Subcutaneous abdominal adipose tissue (tissue), 5 donors: ENCODE results near the gene SERTAD2.
A peak's percentile ranks its signal among the peaks of the same experiment; 100 is the strongest.

Source experiments
- H3K27ac ChIP-seq: one replicate; pipeline ENCODE4 v1.7.0; 2013; ENCODE audit warnings: low read depth, mild to moderate bottlenecking, inconsistent platforms, low read length, moderate library complexity
- H3K27me3 ChIP-seq, 5 donors: one replicate each; pipeline ENCODE4 v1.7.0; 2013; ENCODE audit warnings: low read length in 5 of 5, inconsistent platforms in 1 of 5; ENCODE audit not compliant: control insufficient read depth in 5 of 5, insufficient read depth in 4 of 5
- H3K36me3 ChIP-seq, 5 donors: one replicate each; pipeline ENCODE4 v1.7.0; 2013; ENCODE audit warnings: low read length in 5 of 5; ENCODE audit not compliant: control insufficient read depth in 5 of 5, insufficient read depth in 5 of 5
- H3K4me1 ChIP-seq, 5 donors: one replicate each; pipeline ENCODE4 v1.7.0; 2013; ENCODE audit warnings: low read length in 5 of 5, mild to moderate bottlenecking in 3 of 5, moderate library complexity in 1 of 5; ENCODE audit not compliant: control insufficient read depth in 5 of 5, insufficient read depth in 5 of 5
- H3K4me3 ChIP-seq, 5 donors: one replicate each; pipeline ENCODE4 v1.7.0; 2013; ENCODE audit warnings: low read length in 5 of 5, low read depth in 1 of 5
- H3K9ac ChIP-seq, 5 donors: one replicate each; pipeline ENCODE4 v1.7.0; 2013; ENCODE audit warnings: low read length in 5 of 5, mild to moderate bottlenecking in 4 of 5, moderate library complexity in 3 of 5
- H3K9me3 ChIP-seq, 5 donors: one replicate each; pipeline ENCODE4 v1.7.0; 2013; ENCODE audit warnings: low read length in 5 of 5; ENCODE audit not compliant: control insufficient read depth in 5 of 5
- donor health status: healthy.
- donor health status: healthy.
- donor health status: healthy.
- donor health status: healthy.
- donor health status: healthy.

Gene SERTAD2

DNA sequence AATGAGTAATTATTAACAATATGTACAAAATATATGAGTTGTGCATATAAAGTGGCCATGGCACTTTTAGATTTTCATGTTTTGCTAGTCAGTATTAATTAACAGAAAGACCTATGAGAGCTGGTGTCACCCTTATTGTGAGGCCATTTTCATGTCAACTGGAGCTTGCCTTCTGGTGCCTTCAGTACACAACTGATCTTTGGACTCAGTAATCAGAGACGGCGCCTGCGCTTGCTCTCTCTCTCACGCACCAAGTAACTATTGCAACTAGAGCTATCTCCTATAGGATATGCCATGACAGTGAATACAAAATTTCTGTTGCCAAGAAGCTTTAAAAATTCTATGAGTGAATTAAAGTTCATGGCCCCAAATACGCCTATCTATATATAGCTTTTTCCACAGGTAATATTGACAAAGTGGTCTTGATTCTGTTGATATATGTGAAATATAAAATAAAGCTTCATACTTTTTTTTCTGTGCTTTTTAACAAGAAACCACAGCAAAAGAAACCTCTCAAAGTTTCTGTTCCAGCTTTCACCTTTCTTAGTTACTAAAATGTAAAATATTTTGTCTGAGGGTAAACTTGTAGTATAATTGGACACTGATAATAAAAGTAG is 2.9 kb downstream of the SERTAD2 start:
- Histone ChIP-seq H3K9me3 (no peaks in the 10 kb centered on the region), H3K4me1 (peaks cover 6 to 66% (median 57%) of the 10 kb centered on the region in 5 donors), H3K27me3 (no peaks in the 10 kb centered on the region), H3K9ac (no peak overlapping the region), H3K4me3 (no peak overlapping the region), H3K27ac (peak overlapping the region; percentile 99), H3K36me3 (no peaks in the 10 kb centered on the region)

DNA sequence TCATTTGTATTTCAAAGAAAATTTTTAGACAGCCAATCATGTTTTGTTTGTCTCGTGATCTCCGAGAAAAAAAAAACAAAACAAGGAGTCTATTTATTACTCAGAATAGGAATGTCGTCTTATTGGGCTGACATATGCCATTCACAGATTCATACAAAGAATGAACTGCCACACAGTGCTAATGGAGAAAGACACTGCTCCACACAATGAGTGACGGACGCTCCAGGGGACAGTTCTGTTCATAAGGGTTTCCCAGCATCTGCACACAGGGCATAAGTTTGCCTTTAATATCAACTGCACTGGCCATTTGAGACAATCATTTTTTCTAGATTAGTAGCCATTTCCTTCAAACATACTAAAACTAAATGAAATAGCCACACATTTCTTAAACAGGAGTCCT is 3.4 kb downstream of the SERTAD2 start:
- Histone ChIP-seq H3K9me3 (no peaks in the 10 kb centered on the region), H3K36me3 (no peaks in the 10 kb centered on the region), H3K9ac (no peak overlapping the region), H3K27me3 (no peaks in the 10 kb centered on the region), H3K27ac (peak overlapping the region; percentile 99), H3K4me3 (no peak overlapping the region), H3K4me1 (peaks cover 6 to 67% (median 58%) of the 10 kb centered on the region in 5 donors)

DNA sequence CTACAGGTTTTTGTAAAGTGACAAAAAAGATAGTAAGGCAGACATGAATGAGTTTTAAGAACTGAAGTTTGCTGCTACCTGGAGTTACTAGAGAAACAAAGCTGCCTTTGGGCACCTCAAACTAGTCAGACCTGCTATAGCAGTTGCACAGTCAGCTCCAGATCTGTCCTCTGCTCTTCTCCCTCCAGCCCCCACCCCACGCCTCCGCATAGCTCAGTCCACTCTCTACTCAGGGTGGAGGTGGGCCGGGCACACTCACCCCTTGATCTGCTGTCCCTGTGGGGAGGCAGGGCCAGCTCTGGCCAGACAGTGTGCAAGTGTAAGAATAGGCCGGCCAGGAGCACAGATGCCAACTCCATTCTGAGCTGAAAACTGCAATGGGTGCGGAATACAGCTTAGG is 4.1 kb downstream of the SERTAD2 start:
- Histone ChIP-seq H3K27ac (no peak overlapping the region), H3K9ac (peak overlapping the region in 1 of 5 donors; percentile 19), H3K9me3 (no peaks in the 10 kb centered on the region), H3K27me3 (no peaks in the 10 kb centered on the region), H3K36me3 (no peaks in the 10 kb centered on the region), H3K4me1 (peaks cover 6 to 67% (median 56%) of the 10 kb centered on the region in 5 donors), H3K4me3 (no peak overlapping the region)

DNA sequence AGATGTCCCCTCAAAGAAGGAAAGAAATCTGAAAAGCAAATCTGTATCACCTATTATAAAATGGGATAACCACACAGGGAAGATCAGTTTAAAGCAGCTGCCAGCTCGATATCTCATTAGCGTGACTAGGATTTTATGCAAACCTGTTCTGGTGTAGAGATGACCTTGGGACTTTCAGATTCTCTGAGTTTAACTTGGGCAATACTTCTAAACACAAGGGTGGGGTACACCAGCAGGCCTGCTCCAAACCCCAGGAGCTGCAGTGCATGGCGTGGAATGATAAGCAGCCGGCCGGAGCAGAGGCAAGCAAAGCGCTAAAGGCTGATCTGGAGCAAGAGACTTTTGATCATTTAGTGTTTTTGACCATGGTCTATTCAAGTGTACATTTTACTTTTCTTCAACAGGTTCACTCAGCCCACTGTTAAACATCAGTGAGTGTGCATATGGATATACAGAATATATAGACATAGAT is 4.7 kb downstream of the SERTAD2 start:
- Histone ChIP-seq H3K9me3 (no peaks in the 10 kb centered on the region), H3K27me3 (no peaks in the 10 kb centered on the region), H3K27ac (peak overlapping the region; percentile 55), H3K4me3 (no peak overlapping the region), H3K9ac (peak overlapping the region in 1 of 5 donors; percentile 19), H3K36me3 (no peaks in the 10 kb centered on the region), H3K4me1 (peaks cover 6 to 70% (median 59%) of the 10 kb centered on the region in 5 donors)

DNA sequence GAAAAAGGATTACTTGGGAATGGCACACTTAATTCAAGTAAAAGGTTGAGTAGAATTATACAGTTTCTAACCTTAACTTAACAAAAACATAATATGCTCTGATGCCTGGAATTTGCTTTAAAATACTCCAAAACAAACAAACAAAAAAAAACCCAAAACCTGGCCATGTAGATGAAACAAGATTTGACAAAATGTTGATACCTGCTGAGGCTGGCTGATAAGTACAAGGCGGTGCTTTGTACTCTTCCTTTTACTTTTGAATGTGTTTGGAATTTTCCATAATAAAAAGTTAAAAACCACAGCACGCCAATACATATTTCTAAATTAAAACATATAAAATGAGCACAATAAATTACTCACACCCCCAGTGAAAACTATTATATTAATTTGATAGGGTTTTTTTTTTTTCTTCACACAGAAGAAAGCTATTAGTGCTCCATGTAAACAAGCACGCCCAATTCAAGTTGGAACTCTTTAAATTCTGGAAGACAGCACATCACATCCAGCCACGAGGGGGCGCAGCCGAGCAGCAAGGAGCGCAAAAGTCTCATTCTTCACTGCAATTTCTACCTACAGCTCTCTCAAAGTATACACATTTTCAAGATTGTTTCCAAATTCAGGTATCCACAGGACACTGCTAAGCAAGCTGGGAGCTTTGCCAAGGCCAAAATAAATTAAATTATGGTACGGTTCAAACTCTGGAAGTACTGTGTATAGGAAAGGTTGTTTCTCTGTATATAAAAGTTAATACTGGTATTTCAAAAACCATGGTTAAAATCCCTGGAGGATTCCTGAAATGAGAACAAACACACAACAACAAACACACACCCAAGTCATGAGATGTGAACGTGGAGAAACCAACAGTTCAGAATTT is 7.5 kb downstream of the SERTAD2 start:
- no peaks in the 10 kb centered on the region for H3K27me3 ChIP-seq
- peaks cover 0 to 3% (median 0%) of the 10 kb centered on the region in 5 donors for H3K36me3 ChIP-seq
- H3K4me1 ChIP-seq: peaks cover 2 to 68% (median 51%) of the 10 kb centered on the region in 5 donors
- H3K9me3 ChIP-seq: no peaks in the 10 kb centered on the region
- peak overlapping the region; percentile 80 for H3K27ac ChIP-seq
- H3K4me3 ChIP-seq: no peak overlapping the region
- peak overlapping the region in 2 of 5 donors; percentile 35 to 46 for H3K9ac ChIP-seq

DNA sequence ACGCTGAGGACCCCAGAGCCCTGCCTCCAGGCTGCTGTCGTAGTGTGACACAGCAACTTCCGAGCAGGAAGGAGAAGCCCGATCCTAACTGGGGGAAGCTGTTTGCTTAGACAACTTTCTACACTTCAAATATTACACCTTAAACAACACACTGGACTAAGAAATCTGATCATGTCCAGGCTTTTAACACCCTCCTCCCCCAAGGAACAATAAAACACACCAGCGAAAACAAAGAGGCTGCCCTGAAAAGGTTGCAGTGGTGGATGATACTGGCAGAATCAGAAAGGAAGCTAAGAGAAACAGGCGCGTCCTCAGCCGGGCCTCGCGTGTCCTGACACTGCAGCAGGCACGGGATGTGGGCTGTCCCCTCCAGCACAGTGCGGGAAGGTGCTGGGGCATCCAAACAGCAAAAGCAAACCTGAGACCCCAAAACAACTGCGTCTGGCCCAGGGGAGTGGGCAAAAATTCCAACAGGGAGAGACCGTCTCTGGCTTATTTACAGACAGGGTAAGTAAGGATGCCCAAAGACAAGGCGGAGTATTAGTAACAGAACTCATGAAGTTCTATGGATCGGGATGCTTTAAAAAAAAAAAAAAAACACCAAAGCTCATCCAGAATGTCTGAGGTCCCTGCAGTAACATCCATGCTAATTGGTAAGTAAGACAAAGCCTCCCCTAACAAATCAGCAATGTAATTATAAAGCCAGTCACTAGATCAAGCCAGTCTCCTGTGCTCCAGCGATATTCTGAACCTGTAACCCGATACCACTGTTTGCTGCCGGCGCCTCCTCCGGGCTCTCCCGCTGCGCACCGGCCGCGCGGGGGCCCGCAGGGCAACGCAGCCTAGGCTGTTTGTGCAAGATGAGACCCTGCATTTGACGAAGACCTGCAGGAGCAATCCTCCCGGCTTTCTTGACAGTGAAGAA is 9.0 kb downstream of the SERTAD2 start:
- H3K9me3 ChIP-seq: no peaks in the 10 kb centered on the region
- peak overlapping the region; percentile 73 to 78 (median 75) for H3K9ac ChIP-seq
- H3K27me3 ChIP-seq: no peaks in the 10 kb centered on the region
- peak overlapping the region; percentile 80 for H3K27ac ChIP-seq
- peaks cover 2 to 64% (median 50%) of the 10 kb centered on the region in 5 donors for H3K4me1 ChIP-seq
- H3K36me3 ChIP-seq: peaks cover 0 to 3% (median 0%) of the 10 kb centered on the region in 5 donors
- peak overlapping the region; percentile 58 to 72 (median 66) for H3K4me3 ChIP-seq

DNA sequence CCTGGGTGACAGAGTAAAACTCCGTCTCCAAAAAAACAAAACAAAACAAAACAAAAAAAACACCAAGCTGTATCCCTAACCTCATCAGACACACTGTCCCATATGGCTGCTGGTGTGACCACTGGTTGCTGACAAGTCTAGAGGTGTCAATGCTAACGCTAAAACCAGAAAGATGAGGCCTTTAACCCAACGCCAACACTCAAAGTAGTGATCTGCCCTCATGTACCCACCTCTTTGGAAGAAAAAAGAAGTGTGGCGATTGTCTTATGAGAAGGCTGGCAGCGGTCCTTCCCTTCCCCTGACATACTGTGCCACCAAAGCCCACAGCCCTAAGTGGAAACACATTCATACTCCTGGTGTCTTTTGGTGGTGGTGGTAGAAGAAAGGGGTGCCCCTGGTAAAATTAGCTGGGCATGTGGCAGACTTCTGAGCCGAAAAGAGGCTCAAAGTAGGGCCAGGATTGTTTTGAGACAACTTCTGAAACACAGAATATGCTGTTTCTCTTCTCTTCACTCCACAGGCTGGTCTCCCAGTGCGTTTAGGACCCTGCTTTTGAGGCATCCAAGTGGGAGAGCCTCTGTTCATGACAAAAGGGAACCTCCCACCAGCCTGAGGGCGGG is 9.8 kb downstream of the SERTAD2 start:
- H3K27ac ChIP-seq: peak overlapping the region; percentile 80
- H3K27me3 ChIP-seq: no peaks in the 10 kb centered on the region
- peak overlapping the region; percentile 73 to 78 (median 75) for H3K9ac ChIP-seq
- H3K9me3 ChIP-seq: no peaks in the 10 kb centered on the region
- H3K4me3 ChIP-seq: peak overlapping the region; percentile 58 to 72 (median 66)
- H3K4me1 ChIP-seq: peaks cover 0 to 56% (median 42%) of the 10 kb centered on the region in 5 donors
- H3K36me3 ChIP-seq: peaks cover 0 to 3% (median 0%) of the 10 kb centered on the region in 5 donors

DNA sequence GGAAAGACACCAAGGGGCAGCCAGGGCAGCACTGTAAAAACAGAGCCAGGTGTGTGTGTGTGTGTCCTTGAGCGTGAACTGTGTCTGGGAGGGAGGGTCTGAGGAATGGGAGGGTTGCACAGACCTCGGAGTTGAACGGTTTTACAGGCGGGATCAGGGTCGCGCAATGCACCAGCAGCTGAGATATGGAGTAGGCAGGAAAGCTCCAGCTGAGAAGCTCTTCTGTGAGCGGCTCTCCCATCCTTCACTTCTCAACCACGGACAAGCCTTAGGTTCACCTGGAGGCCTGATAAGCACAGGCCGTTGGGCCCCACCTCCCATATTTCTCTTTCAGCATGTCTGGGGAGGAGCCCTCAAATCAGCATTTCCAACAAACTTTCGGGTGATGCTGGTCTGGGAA is 12.1 kb downstream of the SERTAD2 start:
- Histone ChIP-seq H3K4me1 (peaks cover 0 to 49% (median 44%) of the 10 kb centered on the region in 5 donors), H3K9ac (no peak overlapping the region), H3K36me3 (peaks cover 0 to 3% (median under 1%) of the 10 kb centered on the region in 5 donors), H3K27me3 (no peaks in the 10 kb centered on the region), H3K4me3 (no peak overlapping the region), H3K27ac (no peak overlapping the region), H3K9me3 (no peaks in the 10 kb centered on the region)
